GM12878 (cell line): ENCODE data around the gene LY6G5C.

Experiments
- CHD4 ChIP-seq: fragments of 200-600 bp; sonication (generic); IDR thresholded peaks from 2 replicates; pipeline ENCODE4 v1.6.1; 2016; ENCODE audit warnings: mild to moderate bottlenecking
- GABPA ChIP-seq: IDR thresholded peaks from 2 replicates; pipeline ENCODE4 v1.6.1; 2014; ENCODE audit warnings: antibody characterized with exemption, low read depth, mild to moderate bottlenecking, inconsistent platforms
- MXI1 ChIP-seq: fragments of 150-350 bp; IDR thresholded peaks from 2 replicates; pipeline ENCODE4 v1.6.1; 2011; ENCODE audit warnings: low read depth, mild to moderate bottlenecking, inconsistent platforms, low read length, improper control_type of control experiment
- PAX8 ChIP-seq: fragments of 450-650 bp; IDR thresholded peaks from 2 replicates; pipeline ENCODE4 v1.6.1; 2017; ENCODE audit warnings: mild to moderate bottlenecking, moderate library complexity
- POLR2A ChIP-seq: IDR thresholded peaks from 2 replicates; pipeline ENCODE4 v1.6.1; 2011; ENCODE audit warnings: low read depth, mild to moderate bottlenecking, low read length
- TF ChIP-seq, protein P1 (sequence below), 3 experiments: IDR thresholded peaks in 2 of 3; conservative IDR thresholded peaks in 1 of 3; 2 replicates each; pipeline ENCODE4 v1.5.1; 2011; ENCODE audit warnings: low read depth in 3 of 3, low read length in 3 of 3, mild to moderate bottlenecking in 3 of 3, control low read depth in 2 of 3, moderate library complexity in 2 of 3, inconsistent platforms in 1 of 3, mixed read lengths in 1 of 3; ENCODE audit not compliant: control insufficient read depth in 2 of 3, insufficient read depth in 1 of 3; ENCODE audit errors: extremely low read depth in 1 of 3
- TF ChIP-seq, protein P2 (sequence below): fragments of 450-650 bp; IDR thresholded peaks from 2 replicates; pipeline ENCODE4 v1.6.1; 2017; ENCODE audit warnings: mild to moderate bottlenecking

DNA sequence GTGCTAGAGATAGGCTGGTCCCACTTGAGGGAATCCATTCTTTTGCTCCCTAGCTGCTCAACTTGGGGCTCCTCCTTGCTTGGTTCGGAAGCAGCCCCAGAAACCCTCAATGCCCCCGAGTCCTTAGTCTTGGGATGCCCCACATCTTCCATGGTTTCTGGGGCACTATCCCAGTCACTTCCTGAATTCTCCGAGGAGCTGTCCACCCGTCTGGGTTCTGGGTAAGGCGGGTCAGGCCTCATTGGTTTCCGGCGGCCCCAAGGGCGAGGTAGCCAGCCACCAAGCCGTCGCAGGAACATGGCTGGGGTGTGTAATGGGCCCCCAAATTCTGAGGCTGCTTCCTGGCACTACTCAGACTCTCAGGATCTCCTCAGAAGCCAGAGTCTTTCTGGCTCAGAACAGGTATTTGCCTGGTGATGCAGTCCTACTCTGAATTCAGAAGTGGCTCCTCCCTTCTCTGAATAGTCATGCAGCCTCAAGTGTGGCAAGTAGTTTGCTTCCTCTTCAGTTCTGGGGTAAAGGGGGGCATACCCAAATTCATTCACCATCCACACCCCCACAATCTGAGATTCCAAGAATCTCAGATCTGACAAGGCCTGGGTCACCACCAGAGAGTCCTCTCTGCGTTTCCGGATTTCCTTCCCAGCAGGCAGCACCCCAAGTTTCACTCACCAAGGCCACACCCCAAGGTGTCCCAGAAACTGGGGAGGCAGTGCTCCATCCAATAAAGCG lies 21.1 kb downstream of the LY6G5C start:
- TF ChIP-seq, protein P1, sequence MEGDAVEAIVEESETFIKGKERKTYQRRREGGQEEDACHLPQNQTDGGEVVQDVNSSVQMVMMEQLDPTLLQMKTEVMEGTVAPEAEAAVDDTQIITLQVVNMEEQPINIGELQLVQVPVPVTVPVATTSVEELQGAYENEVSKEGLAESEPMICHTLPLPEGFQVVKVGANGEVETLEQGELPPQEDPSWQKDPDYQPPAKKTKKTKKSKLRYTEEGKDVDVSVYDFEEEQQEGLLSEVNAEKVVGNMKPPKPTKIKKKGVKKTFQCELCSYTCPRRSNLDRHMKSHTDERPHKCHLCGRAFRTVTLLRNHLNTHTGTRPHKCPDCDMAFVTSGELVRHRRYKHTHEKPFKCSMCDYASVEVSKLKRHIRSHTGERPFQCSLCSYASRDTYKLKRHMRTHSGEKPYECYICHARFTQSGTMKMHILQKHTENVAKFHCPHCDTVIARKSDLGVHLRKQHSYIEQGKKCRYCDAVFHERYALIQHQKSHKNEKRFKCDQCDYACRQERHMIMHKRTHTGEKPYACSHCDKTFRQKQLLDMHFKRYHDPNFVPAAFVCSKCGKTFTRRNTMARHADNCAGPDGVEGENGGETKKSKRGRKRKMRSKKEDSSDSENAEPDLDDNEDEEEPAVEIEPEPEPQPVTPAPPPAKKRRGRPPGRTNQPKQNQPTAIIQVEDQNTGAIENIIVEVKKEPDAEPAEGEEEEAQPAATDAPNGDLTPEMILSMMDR (IDR thresholded peaks at IDR 0.05 in 2 of 3, conservative IDR thresholded peaks at IDR 0.05 in 1 of 3; ENCODE audit: control insufficient read depth in 2 of 3, extremely low read depth in 1 of 3, insufficient read depth in 1 of 3, low read depth in 3 of 3, low read length in 3 of 3) = no peak
- no peak for TF ChIP-seq CHD4
- no peak for TF ChIP-seq POLR2A
- TF ChIP-seq MXI1 = no peak
- TF ChIP-seq PAX8 = no peak
- TF ChIP-seq GABPA = no peak
- TF ChIP-seq, protein P2, sequence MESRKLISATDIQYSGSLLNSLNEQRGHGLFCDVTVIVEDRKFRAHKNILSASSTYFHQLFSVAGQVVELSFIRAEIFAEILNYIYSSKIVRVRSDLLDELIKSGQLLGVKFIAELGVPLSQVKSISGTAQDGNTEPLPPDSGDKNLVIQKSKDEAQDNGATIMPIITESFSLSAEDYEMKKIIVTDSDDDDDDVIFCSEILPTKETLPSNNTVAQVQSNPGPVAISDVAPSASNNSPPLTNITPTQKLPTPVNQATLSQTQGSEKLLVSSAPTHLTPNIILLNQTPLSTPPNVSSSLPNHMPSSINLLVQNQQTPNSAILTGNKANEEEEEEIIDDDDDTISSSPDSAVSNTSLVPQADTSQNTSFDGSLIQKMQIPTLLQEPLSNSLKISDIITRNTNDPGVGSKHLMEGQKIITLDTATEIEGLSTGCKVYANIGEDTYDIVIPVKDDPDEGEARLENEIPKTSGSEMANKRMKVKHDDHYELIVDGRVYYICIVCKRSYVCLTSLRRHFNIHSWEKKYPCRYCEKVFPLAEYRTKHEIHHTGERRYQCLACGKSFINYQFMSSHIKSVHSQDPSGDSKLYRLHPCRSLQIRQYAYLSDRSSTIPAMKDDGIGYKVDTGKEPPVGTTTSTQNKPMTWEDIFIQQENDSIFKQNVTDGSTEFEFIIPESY = no peak
